Kidney (tissue), 14 donors: Measurements from ENCODE around the gene FAM118A. TPM values are rescaled to one million over a fixed set of nuclear protein-coding genes. Genes with fewer than 3 reads are reported as not detected.

Experiments
- DNase-seq, 5 donors: peaks; one replicate each; pipeline ENCODE4 v3.0.0-alpha.2; 2013 to 2020
- FAIRE-seq: peaks from 2 replicates; lab custom pipeline; 2012; peaks lifted over from hg19 to GRCh38; lab: Jason Lieb, UNC
- H3K27ac ChIP-seq, 2 donors: one replicate each; pipeline ENCODE4 v1.7.0; 2013; ENCODE audit warnings: low read depth in 2 of 2, low read length in 2 of 2, inconsistent platforms in 1 of 2
- H3K27me3 ChIP-seq: one replicate; pipeline ENCODE4 v1.7.1; 2013; ENCODE audit warnings: low read length, inconsistent platforms; ENCODE audit not compliant: control insufficient read depth, insufficient read depth
- H3K36me3 ChIP-seq, 3 donors: one replicate each; pipeline versions ENCODE4 v1.7.0 to v1.7.1; 2013; ENCODE audit warnings: low read length in 3 of 3, control low read depth in 1 of 3, inconsistent platforms in 1 of 3; ENCODE audit not compliant: insufficient read depth in 3 of 3, control insufficient read depth in 2 of 3
- H3K4me1 ChIP-seq, 3 donors: one replicate each; pipeline versions ENCODE4 v1.7.0 to v1.7.1; 2013; ENCODE audit warnings: low read length in 3 of 3, inconsistent platforms in 1 of 3, low read depth in 1 of 3; ENCODE audit not compliant: control insufficient read depth in 2 of 3, insufficient read depth in 2 of 3
- H3K4me3 ChIP-seq, 3 donors: one replicate each; pipeline versions ENCODE4 v1.7.0 to v1.8.1; 2013; ENCODE audit warnings: low read length in 3 of 3, control low read depth in 1 of 3, inconsistent platforms in 1 of 3
- H3K9ac ChIP-seq, 3 donors: one replicate each; pipeline versions ENCODE4 v1.7.0 to v1.7.1; 2013; ENCODE audit warnings: low read length in 3 of 3, control low read depth in 1 of 3, inconsistent platforms in 1 of 3
- H3K9me3 ChIP-seq, 3 donors: one replicate each; pipeline versions ENCODE4 v1.7.0 to v1.7.1; 2013; ENCODE audit warnings: low read length in 3 of 3, control low read depth in 1 of 3, inconsistent platforms in 1 of 3; ENCODE audit not compliant: control insufficient read depth in 2 of 3, insufficient read depth in 1 of 3
- CTCF ChIP-seq: IDR thresholded peaks from 3 replicates; pipeline ENCODE4 v1.5.1; 2012; ENCODE audit warnings: mild to moderate bottlenecking, moderate library complexity, borderline replicate concordance; ENCODE audit not compliant: insufficient read depth; ENCODE audit errors: extremely low read depth
- intact Hi-C: fragments of 100-400 bp; cut with DNase I; formaldehyde crosslinking; loops from one replicate; pipeline ENCODE4 v1.11.1; 2022
- polyA plus RNA-seq: library from polyadenylated mRNA; stranded (reverse); fragments of 350-450 nt; fragmentation: Illumina TruSeq; extraction: RNeasy Lipid Tissue Mini Kit (QIAGEN cat#74804); gene quantifications from one replicate; pipeline ENCODE4 v1.2.3, GENCODE V29; 2014; ENCODE audit warnings: low read depth, low replicate concordance; ENCODE audit not compliant: insufficient read depth
- total RNA-seq: library from RNA; stranded (reverse); fragmentation: NEBNext Ultra II Directional; extraction: Animal tissue kit (Norgen Biotek cat#: 25700); gene quantifications from one replicate; pipeline ENCODE4 v1.2.1, GENCODE V29; 2021
- donor health status: control.
- donor health status: control.
- donor health status: control.
- donor health status: control.
- donor health status: control.
- donor health status: DM: yes; HTN: yes; CAD: no.
- donor health status: Normal renal cell carcinoma (clear cell type).

Gene FAM118A
- total and polyA plus RNA-seq, 2 donors from 2014 or later: 5.7 to 13.0 TPM

DNA sequence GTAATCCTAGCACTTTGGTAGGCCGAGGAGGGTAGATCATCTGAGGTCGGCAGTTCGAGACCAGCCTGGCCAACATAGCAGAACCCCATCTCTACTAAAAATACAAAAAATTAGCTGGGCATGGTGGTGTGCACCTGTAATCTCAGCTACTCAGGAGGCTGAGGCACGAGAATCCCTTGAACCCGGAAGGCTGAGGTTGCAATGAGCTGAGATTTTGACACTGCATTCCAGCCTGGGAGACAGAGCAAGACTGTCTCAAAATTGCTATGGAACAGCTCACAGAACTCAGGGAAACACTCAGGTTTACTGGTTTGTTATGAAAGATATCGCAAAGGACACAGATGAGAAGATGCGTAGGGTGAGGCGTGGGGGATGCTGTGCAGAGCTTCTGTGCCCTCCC is 2.7 kb downstream of the FAM118A start:
- TF ChIP-seq CTCF: no peak
- Histone ChIP-seq H3K4me1 (peaks cover 0 to 10% (median 7%) of the 10 kb centered on the region in 3 donors), H3K27ac (no peak overlapping the region), H3K27me3 (no peaks in the 10 kb centered on the region), H3K9me3 (no peaks in the 10 kb centered on the region), H3K9ac (no peak overlapping the region), H3K4me3 (no peak overlapping the region), H3K36me3 (no peaks in the 10 kb centered on the region)
- FAIRE-seq: no peak
- no peak for DNase-seq
- intact Hi-C loops: no loop called here

DNA sequence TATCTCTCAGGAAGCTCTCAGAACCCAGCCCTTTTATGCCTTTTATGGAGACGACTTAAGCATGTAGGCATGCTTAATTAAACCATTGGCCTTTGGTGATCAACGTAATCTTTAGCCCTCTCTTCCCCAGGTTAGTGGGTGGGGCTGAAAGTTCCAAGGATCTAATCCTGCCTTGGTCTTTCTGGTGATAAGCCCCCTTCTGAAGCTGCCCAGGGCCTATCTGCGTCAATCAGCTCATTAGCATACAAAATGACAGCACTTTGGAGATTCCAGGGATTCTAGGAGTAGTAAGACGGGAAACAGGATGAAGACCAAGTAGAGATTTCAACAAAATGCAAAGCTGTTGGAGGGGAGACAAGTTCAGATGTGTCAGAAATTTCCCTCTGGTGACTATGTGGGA is 3.1 kb downstream of the FAM118A start:
- Histone ChIP-seq H3K9me3 (no peaks in the 10 kb centered on the region), H3K9ac (no peak overlapping the region), H3K4me3 (no peak overlapping the region), H3K27me3 (no peaks in the 10 kb centered on the region), H3K36me3 (no peaks in the 10 kb centered on the region), H3K27ac (no peak overlapping the region), H3K4me1 (peaks cover 0 to 10% (median 7%) of the 10 kb centered on the region in 3 donors)
- FAIRE-seq (no peak), DNase-seq (no peak)
- no peak for TF ChIP-seq CTCF
- intact Hi-C loops: no loop called here

- peak in 1 of 5 donors; percentile 15 for DNase-seq
- H3K36me3 ChIP-seq: no peaks in the 10 kb centered on the region
- peaks cover 0 to 11% (median 3%) of the 10 kb centered on the region in 3 donors for H3K4me1 ChIP-seq
- TF ChIP-seq CTCF: no peak
- no peak overlapping the region for H3K9ac ChIP-seq
- H3K4me3 ChIP-seq: no peak overlapping the region
- intact Hi-C loops: no loop called here
- no peak overlapping the region for H3K27ac ChIP-seq
- no peaks in the 10 kb centered on the region for H3K27me3 ChIP-seq
- FAIRE-seq: no peak
- H3K9me3 ChIP-seq: no peaks in the 10 kb centered on the region
These were observed 4.5 kb downstream of the FAM118A start for GRCh38 chr22:45314054-45314721.
